NCI-H187 (cell line): Measurements from ENCODE around the gene DGKB.
A peak's percentile ranks its signal among the peaks of the same experiment; 100 is the strongest.
"Not testable (repeated sequence)": the region's sequence is repeated elsewhere in the genome, so short reads cannot be mapped to it uniquely, and the experiment has no call there.

ENCODE experiments used
- DNase-seq, 2 experiments: peaks; one replicate each; lab custom pipeline; 2025; lab: John Stamatoyannopoulos, UW

Gene DGKB

DNA sequence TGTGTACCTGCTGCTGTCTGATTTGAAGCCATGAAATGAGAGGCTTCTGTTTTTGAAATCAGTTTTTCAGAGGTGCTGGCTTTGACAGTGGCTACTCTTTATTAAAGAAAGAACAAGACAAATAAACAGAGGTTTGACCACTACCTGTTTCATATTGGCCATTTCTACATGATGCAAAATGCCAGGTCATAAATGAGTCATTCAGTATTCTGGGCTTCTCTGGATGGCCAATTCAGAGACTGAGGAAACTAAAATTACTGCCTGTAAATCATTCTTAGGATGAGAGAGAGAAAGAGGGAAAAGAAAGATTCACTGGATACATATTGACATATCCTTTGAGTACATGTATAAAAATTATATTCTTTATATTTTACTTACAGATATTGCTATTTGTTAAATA lies 609.8 kb downstream of the DGKB start:
- DNase-seq, result no peak

DNA sequence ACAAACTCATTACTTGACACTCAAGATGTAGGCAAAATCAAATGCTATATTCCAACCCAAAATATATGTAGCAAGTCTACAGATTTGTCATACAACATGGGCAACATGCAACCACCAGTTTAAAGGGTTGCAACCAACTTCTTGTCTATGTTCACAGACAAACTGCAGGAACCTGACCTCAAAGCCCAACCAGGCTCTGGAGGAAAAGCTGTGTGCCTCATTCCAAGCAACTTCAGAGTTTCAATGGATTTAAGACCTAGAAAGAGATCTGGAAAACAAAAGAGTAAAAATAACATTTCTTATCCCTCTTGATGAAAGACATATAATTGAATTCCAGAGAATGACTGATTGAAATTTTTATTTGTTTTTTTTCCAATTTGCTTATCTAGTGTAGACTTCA lies 612.6 kb downstream of the DGKB start:
- DNase-seq, result no peak

DNA sequence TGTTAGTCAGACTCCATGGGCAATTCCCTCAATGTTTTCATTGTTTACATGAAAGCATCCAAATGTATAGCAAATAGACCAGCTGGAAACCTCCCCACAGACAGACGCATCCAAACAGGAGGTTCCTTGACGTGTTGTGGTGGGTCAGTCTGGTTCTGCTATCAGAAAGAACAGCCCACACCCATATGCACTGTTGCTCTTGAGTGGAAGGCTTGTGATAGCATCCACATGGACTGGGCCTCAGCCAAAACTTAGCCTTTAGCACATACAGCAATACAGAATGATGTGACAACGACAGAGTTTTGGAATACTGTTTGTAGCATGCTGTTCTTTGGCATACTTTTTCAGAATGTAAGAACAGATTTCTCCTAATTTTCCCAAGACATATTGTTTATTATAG lies 613.9 kb downstream of the DGKB start:
- DNase-seq, result no peak

GRCh38 chr7:14287398-14287797 lies 615.2 kb downstream of the DGKB start:
- no peak for DNase-seq

- DNase-seq, result no peak
These were observed 616.5 kb downstream of the DGKB start for GRCh38 chr7:14286036-14286435.

- DNase-seq, result not testable (repeated sequence)
These were observed 623.3 kb downstream of the DGKB start for GRCh38 chr7:14279065-14279871.

DNA sequence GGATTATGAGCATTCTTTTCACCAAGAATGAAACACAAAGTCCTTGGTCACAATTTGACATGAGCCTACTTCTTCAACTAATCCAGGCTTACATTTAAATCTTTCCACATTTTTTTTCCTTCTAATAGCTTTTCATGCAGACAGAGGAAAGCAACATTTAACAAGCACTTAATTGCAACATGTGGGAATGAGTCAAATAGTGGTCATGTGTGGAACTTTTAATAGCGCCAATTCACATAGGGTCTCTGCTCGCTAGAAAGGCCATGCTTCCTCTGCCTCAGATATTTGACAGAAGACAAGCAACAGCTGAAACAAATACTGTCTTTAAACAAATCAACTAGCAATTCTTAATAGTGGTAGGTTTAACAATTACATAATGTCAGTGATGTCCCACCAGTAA lies 627.2 kb downstream of the DGKB start:
- DNase-seq, result no peak

GRCh38 chr7:14271441-14271840 lies 631.1 kb downstream of the DGKB start:
- DNase-seq, result no peak

DNA sequence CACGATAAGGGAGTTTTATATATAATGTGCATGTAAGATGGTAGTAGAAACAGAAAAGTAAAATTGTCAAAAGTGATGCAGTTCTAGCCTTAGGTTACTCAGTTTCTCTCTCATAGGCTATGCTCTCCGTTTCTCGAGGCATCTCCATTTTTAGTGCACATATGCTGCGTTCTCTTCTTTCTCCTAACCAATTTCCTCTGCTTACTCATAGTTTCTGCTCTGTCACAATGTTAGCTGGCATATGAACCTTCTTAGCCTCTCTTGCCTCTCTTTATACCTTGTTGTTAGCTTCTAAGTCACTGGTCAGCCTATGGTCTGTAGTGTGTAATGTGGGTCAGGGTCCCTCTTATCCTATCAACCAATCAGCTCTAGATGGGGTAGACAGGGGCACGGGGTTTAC lies 632.5 kb downstream of the DGKB start:
- no peak for DNase-seq

- DNase-seq, result no peak
These were observed 642.5 kb downstream of the DGKB start for GRCh38 chr7:14260011-14260410.

DNA sequence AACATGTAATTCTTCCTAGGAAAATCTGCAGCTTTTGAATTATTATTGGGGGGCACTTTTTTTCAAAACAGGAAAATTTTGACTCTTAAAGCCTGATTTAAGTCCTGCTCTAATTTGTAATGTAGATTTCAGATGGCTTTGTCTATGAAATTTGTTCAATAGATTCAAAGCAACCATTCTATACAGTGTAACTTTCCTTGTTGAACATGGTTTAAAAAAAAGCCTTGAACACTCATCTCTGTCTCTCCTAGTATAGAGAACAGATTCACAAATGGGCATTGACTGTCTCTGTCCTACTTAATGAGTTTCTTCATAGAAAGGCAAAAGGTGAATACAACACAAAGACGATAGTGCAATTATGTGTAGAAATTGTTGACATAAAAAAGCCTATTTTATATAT lies 643.7 kb downstream of the DGKB start:
- DNase-seq, result no peak

DNA sequence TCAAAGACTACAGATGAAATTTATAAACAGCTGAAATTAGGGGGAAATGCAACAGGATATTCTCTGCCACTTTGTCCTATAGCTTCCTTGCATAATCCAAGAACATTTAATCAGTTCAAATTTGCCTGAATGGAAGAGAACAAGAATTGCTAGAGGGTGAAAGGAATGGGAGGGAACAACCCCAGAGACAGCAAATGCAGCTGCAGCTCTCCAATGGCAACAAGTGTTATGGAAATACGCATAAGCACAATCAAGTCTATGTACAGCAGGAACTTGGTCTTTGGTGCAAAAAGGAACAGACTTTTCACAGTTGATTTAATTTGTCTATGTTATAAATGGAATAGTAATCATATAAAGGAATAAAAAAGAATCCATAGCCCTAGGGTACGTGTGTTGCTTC lies 644.1 kb downstream of the DGKB start:
- no peak for DNase-seq

- DNase-seq, result no peak
These were observed 650.1 kb downstream of the DGKB start for GRCh38 chr7:14252458-14252857.

GRCh38 chr7:14242175-14242574 lies 660.4 kb downstream of the DGKB start:
- DNase-seq, result no peak

DNA sequence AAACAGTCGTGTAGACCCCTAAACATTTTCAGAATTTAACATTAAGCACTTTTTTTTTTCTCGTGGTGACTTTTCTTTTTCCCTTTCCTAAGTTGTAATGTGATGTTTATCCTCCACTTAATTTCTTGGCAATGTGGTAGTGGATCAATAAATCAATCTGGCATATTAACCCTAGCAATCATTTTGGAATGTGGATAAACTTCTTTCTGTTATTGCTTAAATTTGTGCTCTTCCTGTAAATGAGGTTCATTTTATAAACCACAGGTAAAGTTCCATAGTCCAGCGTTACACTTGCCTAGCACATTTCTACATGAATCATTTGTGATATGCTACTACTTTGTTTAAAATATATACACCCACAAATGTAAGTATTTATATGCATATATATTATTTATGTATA lies 665.7 kb downstream of the DGKB start:
- DNase-seq, result no peak

DNA sequence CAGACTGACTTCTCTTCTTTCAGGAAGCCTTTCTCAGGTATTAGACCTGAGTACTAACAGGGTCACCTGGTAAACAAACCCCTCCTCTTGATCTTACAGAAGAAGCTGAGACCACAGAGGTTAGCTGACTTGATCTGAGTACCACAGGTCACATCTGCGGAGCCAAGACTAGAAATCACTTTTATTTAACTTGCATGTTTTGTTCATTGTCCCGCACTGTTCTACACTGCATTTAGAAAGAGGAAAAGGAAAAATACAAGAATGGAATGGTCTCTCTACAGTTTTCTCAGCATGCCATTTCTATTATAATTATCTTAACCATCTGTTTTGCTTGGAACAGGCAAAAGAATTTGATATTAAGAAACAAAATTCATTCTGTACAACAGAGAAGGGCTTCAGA lies 667.5 kb downstream of the DGKB start:
- DNase-seq, result no peak

DNA sequence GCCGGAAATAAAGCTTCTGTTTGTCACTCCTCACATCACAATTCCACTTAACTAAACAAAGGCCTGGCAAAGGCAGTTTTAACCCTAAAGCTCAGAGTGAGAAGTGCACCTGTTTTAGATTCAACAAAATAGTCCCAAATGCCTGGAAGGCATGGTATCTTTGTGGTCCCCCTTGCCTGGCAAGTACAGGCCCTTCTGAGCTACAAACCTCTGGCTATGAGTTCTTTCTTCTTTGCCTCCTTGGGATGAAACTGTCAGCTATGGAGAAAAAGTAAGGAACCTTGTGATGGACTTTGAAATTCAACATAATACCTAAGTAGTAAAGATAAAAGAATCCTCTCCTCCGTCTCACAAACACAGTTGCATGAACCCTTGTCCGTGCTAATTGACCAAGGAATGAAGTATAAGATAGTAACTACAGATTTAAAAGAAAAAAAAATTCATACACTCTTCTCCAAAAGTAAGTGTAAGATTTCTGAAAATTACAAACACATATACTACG lies 668.6 kb downstream of the DGKB start:
- DNase-seq, result no peak

DNA sequence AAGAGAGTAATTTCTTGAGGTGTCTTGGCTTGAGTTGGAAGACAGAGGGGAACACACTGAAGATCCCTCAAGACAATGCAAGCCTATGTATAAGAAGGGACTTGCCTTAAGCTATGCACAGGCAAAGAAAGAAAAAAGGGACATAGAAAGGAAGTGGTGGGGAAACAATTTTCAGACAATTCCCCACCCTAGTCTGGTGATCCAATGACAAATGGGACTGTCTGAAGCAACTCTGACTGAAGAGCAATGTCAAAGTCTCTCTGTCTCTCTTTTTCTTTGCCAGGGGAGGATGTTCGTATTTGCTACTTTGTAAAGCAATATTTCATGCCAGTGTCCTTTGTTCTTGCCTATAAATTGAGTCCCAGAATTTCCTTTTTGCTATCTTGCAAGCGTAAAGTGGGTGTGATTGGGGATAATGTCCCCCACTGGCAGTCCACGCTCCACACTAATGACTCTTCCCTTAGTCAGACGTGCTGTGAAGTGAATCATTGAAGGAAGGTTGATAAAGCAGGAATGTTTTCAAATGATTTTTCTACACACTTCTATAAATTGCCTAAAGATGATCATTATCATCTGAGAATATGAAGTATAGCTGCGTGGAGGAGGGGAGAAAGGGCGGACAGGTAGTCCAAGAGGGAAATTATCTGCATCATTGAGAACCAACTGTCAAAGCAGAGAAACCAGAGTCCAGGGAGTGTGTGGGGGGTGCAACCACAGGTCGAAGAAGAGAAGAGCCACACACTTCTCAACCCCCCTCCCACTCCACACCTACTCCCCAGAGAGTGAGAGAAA lies 669.3 kb downstream of the DGKB start:
- peak; percentile 91 for DNase-seq

- no peak for DNase-seq
These were observed 673.5 kb downstream of the DGKB start for GRCh38 chr7:14229047-14229446.

DNA sequence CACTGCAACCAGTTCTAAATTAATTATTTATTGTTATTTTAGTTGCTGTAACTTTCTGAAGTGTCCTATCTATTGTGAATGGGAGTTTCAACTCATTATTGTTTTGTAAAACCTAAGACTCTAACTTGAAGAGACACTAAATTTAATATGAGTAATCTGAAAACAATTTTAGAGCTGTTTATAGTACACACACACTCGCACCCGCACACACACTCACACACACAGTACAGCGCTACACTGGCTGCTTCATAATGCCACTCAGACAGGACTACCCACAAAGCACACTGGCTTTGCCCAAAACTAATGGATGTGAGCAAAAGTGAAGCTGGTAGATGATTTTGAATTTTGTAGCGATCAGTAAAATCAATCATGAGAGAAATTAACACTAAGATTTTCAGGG lies 674.2 kb downstream of the DGKB start:
- DNase-seq, result no peak

GRCh38 chr7:14226126-14226525 lies 676.4 kb downstream of the DGKB start:
- no peak for DNase-seq

DNA sequence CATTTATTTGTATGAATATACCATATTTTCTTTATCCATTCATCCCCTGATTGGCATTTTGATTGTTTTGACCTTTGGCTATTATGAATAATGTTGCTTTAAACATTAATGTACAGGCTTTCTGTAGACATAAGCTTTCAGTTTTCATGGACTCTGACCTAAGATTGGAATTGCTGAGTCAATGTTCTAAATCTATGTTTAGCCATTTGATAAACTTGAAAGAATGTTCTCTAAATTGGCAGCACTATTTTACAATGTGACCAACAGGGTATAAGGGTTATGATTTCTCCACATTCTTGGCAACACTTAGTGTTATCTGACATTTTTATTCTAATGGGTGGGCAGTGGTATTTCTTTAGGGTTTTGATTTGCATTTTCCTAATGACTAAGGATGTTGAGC lies 683.4 kb downstream of the DGKB start:
- no peak for DNase-seq

DNA sequence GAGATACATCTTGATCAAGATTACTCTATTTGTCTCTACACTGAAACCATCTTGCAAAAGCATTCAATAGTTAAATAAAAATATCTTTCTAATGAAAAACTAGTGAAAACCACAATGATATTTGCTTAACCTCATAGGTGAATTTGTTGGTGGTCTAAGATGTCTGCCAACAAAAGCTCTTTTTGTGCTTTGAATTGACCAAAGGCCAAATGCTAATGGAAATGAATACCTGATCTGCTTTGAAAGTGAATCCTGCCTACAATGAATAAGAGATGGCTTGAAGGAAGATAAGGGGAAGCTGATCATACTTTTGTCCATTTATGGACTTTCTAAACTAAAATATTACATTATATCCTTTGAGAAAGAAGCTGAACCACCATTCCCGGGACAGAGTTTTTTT lies 684.2 kb downstream of the DGKB start:
- no peak for DNase-seq
